Cardiac ventricle fibroblast (primary cell): ENCODE measurements around the gene FOXO4. TPM values are rescaled to one million over a fixed set of nuclear protein-coding genes. Genes with fewer than 3 reads are reported as not detected.

Source experiments
- total RNA-seq: library from RNA; depleted of rRNA; stranded (reverse); fragments of >200 nt; gene quantifications from 2 replicates; pipeline ENCODE4 v1.2.3, GENCODE V29; 2015

The FOXO4 gene
- 3.9 and 6.2 TPM in 2 replicates for total RNA-seq

GRCh38 chrX:71095555-71095980, at the start of gene FOXO4:
Gene FOXO4 (plus strand): TSS chrX:71095851. CDS start chrX:71096529, 678 bp downstream.

DNA sequence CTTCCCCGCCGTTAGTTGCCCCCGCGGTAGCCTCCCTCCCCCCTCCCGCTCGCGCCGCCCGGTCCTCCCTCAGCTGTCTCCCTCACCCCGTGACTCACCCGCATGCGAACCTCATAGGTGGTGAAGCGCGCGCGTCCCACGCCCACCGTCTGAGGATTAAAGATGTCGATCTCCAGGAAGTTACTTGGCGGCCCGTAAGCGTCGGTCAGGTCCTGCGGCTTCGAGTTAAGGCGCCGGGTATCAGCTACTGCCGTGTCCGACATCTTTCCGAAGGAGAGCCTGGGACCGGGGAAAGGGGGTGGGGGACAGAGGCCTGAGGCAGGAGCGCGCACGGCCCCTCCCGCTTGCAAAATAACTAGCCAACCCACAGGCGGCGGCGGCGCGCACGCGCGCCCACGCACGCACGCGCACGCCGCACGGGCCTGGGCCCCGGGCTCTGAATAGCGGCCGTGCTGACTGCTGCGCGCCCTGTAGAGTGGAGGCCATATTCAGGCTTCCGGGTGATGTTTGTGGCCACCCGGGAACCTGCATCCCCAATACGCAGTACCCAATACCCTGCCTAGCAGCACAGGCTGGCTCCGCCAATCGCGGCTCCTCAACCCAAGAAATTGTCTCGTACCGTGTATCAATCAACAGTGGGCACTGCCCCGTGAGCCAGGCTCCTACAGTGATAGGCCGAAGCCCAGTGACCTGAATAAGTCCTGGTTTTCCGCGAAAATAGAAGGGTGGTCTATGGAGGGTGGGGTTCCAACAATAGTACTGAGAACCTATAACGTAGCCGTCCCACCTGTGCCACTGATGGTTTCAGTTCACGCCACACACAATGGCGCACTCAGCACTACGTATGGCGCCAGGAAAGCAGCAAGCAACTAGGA, 27.4 kb upstream of the FOXO4 start, which contains the start of gene SNX12:
TSS of gene SNX12 (minus strand) at position 291 of the 875 bp plus-strand sequence. CDS start at position 263, 28 bp downstream.

GRCh38 chrX:71106427-71106826, 10.8 kb downstream of the FOXO4 start, which contains the start of gene CXorf65:
Gene CXorf65 (minus strand): TSS chrX:71106740. CDS start chrX:71106556, 184 bp downstream.

GRCh38 chrX:71111141-71111843, 15.6 kb downstream of the FOXO4 start, which contains the start of gene IL2RG:
Gene IL2RG (minus strand): TSS chrX:71111577. CDS start chrX:71111539, 38 bp downstream.

DNA sequence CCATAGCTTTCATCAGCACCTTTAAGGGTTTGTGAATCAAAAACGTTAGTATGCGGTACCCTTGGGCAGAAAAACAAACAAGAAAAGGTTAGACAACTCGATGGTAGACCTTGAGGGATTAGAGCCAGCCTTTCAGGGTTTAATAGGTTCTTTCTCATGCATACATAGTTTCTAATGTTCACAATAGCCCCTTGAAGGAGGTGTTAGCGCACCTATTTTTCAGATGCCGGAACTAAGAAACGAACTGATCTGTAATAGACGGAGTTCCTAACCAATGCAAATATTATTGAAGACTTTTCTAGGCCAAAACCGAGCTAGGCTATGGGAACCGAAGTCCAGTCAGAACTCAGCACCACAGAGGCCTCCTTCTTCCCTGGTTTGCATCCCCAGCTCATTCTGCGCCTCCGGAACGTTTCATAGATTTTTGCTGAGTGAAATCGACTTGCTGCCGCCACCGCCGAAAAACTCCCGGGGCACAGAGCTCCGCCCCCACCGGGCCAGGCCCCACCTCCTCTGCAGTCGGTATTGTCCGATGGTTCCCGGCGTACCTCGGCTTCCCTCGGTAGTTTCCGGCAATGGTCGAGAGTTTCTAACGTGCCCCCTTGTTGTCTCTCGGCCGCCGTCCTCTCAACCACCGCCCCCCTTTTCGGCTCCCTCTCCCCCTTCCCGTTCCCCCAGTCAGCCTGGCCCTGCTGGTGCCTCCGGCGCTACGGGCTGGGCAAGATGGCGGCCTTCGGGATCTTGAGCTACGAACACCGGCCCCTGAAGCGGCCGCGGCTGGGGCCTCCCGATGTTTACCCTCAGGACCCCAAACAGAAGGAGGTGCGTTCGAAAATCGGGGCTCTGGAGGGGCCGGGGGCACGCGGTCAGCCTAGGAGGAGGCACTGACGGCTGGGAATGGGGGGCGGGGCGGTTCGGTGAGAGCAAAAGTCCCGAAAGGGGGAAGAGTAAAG, 22.7 kb downstream of the FOXO4 start, which contains the start of gene MED12:
TSS of gene MED12 (plus strand) at position 565 of the 953 bp plus-strand sequence. CDS start at position 724, 159 bp downstream.

DNA sequence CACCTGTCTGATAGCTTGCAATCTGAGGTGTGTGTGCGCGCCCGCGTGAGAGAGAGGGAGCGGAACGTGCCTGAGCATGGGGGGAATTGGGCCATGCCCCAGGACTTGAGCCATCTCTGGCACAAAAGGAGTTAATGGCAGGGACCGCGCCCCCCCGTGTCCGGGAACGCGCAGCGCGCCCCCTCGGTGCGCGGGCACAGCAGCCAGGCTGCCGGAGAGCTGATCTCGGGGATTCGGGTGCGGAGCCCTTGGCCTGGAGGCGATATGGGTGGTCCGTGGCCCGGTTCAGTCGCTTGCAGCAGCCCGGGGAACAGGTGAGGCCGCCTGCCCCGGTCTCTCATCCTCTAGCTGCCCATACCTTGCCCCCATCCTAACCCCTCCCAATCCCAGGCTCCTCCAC, 49.0 kb downstream of the FOXO4 start, which contains the start of gene NLGN3:
TSS of gene NLGN3 (plus strand) at position 191 of the 400 bp plus-strand sequence. CDS start 2,909 bp downstream, outside the sequence.

Other genes with a start within 250 kb of the FOXO4 start
- not detected in 2 replicates for gene TEX11, start 187.1 kb upstream of the FOXO4 start, total RNA-seq
- 0.15 TPM in 1 of 2 replicates, not detected in the other for gene SLC7A3, start 164.8 kb upstream of the FOXO4 start, total RNA-seq
- 49.6 and 51.0 TPM in 2 replicates for gene SNX12, start 27.5 kb upstream of the FOXO4 start, total RNA-seq
- not detected in 2 replicates for gene CXorf65, start 10.9 kb downstream of the FOXO4 start, total RNA-seq
- not detected in 2 replicates for gene IL2RG, start 15.7 kb downstream of the FOXO4 start, total RNA-seq
- 24.5 and 27.3 TPM in 2 replicates for gene MED12, start 22.7 kb downstream of the FOXO4 start, total RNA-seq
- gene NLGN3, start 49.0 kb downstream of the FOXO4 start, total RNA-seq = 0.10 and 0.44 TPM in 2 replicates
- gene GJB1, start 127.4 kb downstream of the FOXO4 start, total RNA-seq = not detected in 2 replicates
- gene ZMYM3, start 158.3 kb downstream of the FOXO4 start, total RNA-seq = 11.9 and 17.7 TPM in 2 replicates
- 220 and 236 TPM in 2 replicates for gene NONO, start 187.8 kb downstream of the FOXO4 start, total RNA-seq
- 0.24 TPM in 1 of 2 replicates, not detected in the other for gene ITGB1BP2, start 205.9 kb downstream of the FOXO4 start, total RNA-seq